ENCODE results near the gene LRIG3.

DNA sequence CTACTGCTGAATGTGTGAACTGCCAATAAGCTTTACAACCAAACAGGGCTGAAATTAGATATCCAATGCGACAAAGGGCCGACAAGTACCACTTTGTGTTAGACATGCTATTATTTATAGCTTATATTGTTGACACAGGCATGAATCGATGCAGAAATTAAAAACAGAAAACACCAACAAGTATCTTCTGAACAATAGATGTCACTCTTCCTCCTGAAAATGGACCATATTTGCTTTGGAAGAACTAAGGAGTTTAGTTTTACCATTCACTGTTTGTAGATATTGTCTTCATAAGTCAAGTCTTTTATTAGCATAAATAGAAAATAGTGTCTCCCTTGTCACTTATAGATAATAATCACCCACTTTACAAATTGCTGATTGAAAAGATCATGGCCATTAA, 86.5 kb downstream of the LRIG3 start:
- TF ChIP-seq, protein P1, sequence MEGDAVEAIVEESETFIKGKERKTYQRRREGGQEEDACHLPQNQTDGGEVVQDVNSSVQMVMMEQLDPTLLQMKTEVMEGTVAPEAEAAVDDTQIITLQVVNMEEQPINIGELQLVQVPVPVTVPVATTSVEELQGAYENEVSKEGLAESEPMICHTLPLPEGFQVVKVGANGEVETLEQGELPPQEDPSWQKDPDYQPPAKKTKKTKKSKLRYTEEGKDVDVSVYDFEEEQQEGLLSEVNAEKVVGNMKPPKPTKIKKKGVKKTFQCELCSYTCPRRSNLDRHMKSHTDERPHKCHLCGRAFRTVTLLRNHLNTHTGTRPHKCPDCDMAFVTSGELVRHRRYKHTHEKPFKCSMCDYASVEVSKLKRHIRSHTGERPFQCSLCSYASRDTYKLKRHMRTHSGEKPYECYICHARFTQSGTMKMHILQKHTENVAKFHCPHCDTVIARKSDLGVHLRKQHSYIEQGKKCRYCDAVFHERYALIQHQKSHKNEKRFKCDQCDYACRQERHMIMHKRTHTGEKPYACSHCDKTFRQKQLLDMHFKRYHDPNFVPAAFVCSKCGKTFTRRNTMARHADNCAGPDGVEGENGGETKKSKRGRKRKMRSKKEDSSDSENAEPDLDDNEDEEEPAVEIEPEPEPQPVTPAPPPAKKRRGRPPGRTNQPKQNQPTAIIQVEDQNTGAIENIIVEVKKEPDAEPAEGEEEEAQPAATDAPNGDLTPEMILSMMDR (IDR thresholded peaks at IDR 0.05) = peak in 1 of 7 experiments; percentile 31
- TF ChIP-seq POLR2A (IDR thresholded peaks at IDR 0.05) = no peak
